ENCODE measurements around the gene CKS2. TPM values are rescaled to one million over a fixed set of nuclear protein-coding genes. Genes with fewer than 3 reads are reported as not detected.

Gene CKS2
- total RNA-seq, 1 experiment from 2014 or later, result 93.8 TPM

DNA sequence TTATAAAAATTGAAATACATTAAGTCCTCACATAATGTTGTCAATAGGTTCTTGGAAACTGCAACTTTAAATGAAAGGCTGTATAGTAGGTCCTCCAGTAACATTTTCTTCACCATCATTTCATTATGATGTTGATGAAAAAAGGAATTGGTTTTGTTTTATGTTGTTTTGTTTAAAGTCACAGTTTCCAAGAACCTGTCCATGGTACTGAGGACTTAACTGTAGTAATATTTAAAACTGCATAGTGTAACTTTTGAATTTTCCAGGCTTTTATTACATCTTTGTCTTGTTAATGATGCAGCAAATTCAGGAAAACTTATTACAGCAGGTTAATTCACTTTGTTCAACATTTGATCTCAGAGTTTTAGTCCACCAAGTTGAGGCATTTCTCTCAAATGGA is 18.9 kb downstream of the CKS2 start:
- Histone ChIP-seq H3K4me3 (ENCODE audit: low read depth, low read length) (no peak overlapping the region), H3K27me3 (replicated peaks; ENCODE audit: control insufficient read depth, insufficient read depth, low read length) (no peaks in the 10 kb centered on the region), H3K9me3 (no peaks in the 10 kb centered on the region), H3K4me1 (no peaks in the 10 kb centered on the region), H3K36me3 (ENCODE audit: control insufficient read depth, insufficient read depth, low read length) (no peaks in the 10 kb centered on the region)
- ChIA-PET POLR2A (no interaction called here), CTCF (no interaction called here)
- TF ChIP-seq CTCF (IDR thresholded peaks at IDR 0.05; ENCODE audit: insufficient read depth in 1 of 2, low read depth in 1 of 2, low read length in 1 of 2, severe bottlenecking in 1 of 2, unreplicated experiment in 1 of 2), result no peak
- BruUV-seq (replicated peaks), result no TSS peak
- Mint-ChIP-seq H3K9me3 (ENCODE audit: unreplicated experiment) (no peaks in the 10 kb centered on the region), H3K36me3 (ENCODE audit: insufficient read depth, unreplicated experiment) (peaks cover 24% of the 10 kb centered on the region), H3K27ac (ENCODE audit: unreplicated experiment) (no peak overlapping the region), H3K27me3 (ENCODE audit: insufficient read depth, unreplicated experiment) (no peaks in the 10 kb centered on the region), H3K4me3 (ENCODE audit: unreplicated experiment) (no peak overlapping the region), H3K4me1 (ENCODE audit: low read depth, unreplicated experiment) (no peaks in the 10 kb centered on the region)
- no peak for DNase-seq
- intact Hi-C loops (cut with micrococcal nuclease; ENCODE audit: unreplicated experiment), result no loop called here

- DNase-seq, result no peak
- TF ChIP-seq CTCF (IDR thresholded peaks at IDR 0.05; ENCODE audit: insufficient read depth in 1 of 2, low read depth in 1 of 2, low read length in 1 of 2, severe bottlenecking in 1 of 2, unreplicated experiment in 1 of 2), result no peak
- H3K4me1 Mint-ChIP-seq (ENCODE audit: low read depth, unreplicated experiment), result no peaks in the 10 kb centered on the region
- no peak overlapping the region for H3K27ac Mint-ChIP-seq (ENCODE audit: unreplicated experiment)
- no peaks in the 10 kb centered on the region for H3K9me3 Mint-ChIP-seq (ENCODE audit: unreplicated experiment)
- no peak overlapping the region for H3K4me3 ChIP-seq (ENCODE audit: low read depth, low read length)
- no peaks in the 10 kb centered on the region for H3K36me3 ChIP-seq (ENCODE audit: control insufficient read depth, insufficient read depth, low read length)
- no peaks in the 10 kb centered on the region for H3K9me3 ChIP-seq
- H3K4me1 ChIP-seq, result no peaks in the 10 kb centered on the region
- H3K27me3 Mint-ChIP-seq (ENCODE audit: insufficient read depth, unreplicated experiment), result no peaks in the 10 kb centered on the region
- intact Hi-C loops (cut with micrococcal nuclease; ENCODE audit: unreplicated experiment), result no loop called here
- H3K4me3 Mint-ChIP-seq (ENCODE audit: unreplicated experiment), result no peak overlapping the region
- H3K36me3 Mint-ChIP-seq (ENCODE audit: insufficient read depth, unreplicated experiment), result peaks cover 24% of the 10 kb centered on the region
- no TSS peak for BruUV-seq (replicated peaks)
- ChIA-PET CTCF (no interaction called here), POLR2A (no interaction called here)
- no peaks in the 10 kb centered on the region for H3K27me3 ChIP-seq (replicated peaks; ENCODE audit: control insufficient read depth, insufficient read depth, low read length)
These were observed 19.5 kb downstream of the CKS2 start for GRCh38 chr9:89330513-89330912.

DNA sequence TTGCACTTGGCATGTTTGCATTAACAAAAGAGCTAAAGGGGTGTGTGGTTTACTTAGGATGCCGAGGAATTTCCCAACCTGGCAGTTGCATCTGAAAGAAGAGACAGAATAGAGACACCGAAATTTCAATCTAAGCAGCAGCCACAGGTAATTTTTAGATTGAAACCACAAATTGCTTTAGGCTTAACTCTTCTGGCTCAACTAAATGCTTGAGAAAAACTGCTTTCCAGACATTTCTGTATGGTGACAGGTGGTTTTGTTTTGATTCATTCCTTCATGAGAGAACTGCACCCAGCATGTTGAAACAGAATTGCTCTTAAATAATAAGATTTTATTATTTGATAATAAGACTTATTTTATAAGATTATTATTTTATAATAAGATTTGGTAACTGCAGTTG is 28.8 kb downstream of the CKS2 start:
- Mint-ChIP-seq H3K36me3 (ENCODE audit: insufficient read depth, unreplicated experiment) (peaks cover 37% of the 10 kb centered on the region), H3K9me3 (ENCODE audit: unreplicated experiment) (no peaks in the 10 kb centered on the region), H3K4me1 (ENCODE audit: low read depth, unreplicated experiment) (no peaks in the 10 kb centered on the region), H3K27me3 (ENCODE audit: insufficient read depth, unreplicated experiment) (no peaks in the 10 kb centered on the region), H3K4me3 (ENCODE audit: unreplicated experiment) (no peak overlapping the region), H3K27ac (ENCODE audit: unreplicated experiment) (no peak overlapping the region)
- POLR2A ChIA-PET, result no interaction called here
- BruUV-seq (replicated peaks), result no TSS peak
- no peak for TF ChIP-seq CTCF (IDR thresholded peaks at IDR 0.05; ENCODE audit: insufficient read depth in 1 of 2, low read depth in 1 of 2, low read length in 1 of 2, severe bottlenecking in 1 of 2, unreplicated experiment in 1 of 2)
- Histone ChIP-seq H3K27me3 (replicated peaks; ENCODE audit: control insufficient read depth, insufficient read depth, low read length) (no peaks in the 10 kb centered on the region), H3K36me3 (ENCODE audit: control insufficient read depth, insufficient read depth, low read length) (no peaks in the 10 kb centered on the region), H3K9me3 (no peaks in the 10 kb centered on the region), H3K4me3 (ENCODE audit: low read depth, low read length) (no peak overlapping the region), H3K4me1 (no peaks in the 10 kb centered on the region)
- CTCF ChIA-PET, result no interaction called here
- intact Hi-C loops (cut with micrococcal nuclease; ENCODE audit: unreplicated experiment), result no loop called here
- DNase-seq, result no peak

Measured in Caco-2 (cell line).